ENCODE measurements around the gene HHIPL1. TPM values are rescaled to one million over a fixed set of nuclear protein-coding genes. Genes with fewer than 3 reads are reported as not detected.

The HHIPL1 gene
- total and polyA plus RNA-seq, 8 donors, result 2.2 to 3.1 (median 2.6) TPM

DNA sequence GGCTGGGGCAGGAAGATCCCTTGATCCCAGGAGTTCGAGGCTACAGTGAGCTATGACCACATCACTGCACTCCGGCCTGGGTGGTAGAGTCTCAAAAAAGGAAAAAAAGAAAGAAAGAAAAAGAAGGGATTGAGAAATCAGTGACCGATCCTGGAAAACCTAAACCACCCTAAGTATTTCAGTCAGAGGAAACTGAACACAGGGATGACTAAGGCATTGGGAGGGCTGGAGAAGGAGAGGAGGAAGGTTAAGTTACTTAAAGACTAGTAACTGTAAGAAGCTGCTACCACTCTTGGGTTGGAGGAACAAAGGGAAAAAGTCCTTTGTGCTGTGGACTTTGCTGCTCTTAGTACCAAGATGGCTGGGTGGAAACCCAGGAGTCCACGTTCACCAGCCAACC, 10.6 kb downstream of the HHIPL1 start:
- Histone ChIP-seq H3K4me3 (no peak overlapping the region), H3K27ac (no peak overlapping the region), H3K27me3 (peaks cover 21 to 41% of the 10 kb centered on the region in 2 donors), H3K9me3 (no peaks in the 10 kb centered on the region), H3K4me1 (no peaks in the 10 kb centered on the region), H3K36me3 (no peaks in the 10 kb centered on the region)
- TF ChIP-seq, protein P1, sequence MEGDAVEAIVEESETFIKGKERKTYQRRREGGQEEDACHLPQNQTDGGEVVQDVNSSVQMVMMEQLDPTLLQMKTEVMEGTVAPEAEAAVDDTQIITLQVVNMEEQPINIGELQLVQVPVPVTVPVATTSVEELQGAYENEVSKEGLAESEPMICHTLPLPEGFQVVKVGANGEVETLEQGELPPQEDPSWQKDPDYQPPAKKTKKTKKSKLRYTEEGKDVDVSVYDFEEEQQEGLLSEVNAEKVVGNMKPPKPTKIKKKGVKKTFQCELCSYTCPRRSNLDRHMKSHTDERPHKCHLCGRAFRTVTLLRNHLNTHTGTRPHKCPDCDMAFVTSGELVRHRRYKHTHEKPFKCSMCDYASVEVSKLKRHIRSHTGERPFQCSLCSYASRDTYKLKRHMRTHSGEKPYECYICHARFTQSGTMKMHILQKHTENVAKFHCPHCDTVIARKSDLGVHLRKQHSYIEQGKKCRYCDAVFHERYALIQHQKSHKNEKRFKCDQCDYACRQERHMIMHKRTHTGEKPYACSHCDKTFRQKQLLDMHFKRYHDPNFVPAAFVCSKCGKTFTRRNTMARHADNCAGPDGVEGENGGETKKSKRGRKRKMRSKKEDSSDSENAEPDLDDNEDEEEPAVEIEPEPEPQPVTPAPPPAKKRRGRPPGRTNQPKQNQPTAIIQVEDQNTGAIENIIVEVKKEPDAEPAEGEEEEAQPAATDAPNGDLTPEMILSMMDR (IDR thresholded peaks at IDR 0.05), result no peak
- intact Hi-C loops (cut with DNase I), result no loop called here
- ATAC-seq (no peak), DNase-seq (peak in 1 of 4 donors; percentile 10)

DNA sequence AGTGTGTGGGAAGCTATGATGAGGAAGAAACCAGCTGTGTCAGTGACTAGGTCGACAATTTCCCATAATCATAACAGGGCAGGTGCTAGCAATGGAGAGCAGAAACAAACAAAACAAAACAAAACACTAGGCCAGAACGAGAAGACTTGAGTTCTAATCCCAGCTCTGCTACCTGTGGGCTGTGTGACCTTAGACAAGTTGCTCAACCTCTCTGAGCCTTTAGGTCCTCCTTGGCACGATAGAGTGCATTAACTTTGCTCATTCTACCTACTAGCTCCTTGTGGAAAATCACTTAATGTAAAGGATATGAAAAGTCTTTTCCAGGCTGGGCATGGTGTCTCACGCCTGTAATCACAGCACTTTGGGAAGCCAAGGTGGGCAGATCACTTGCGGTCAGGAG, 11.2 kb downstream of the HHIPL1 start:
- Histone ChIP-seq H3K9me3 (no peaks in the 10 kb centered on the region), H3K27ac (no peak overlapping the region), H3K36me3 (no peaks in the 10 kb centered on the region), H3K27me3 (peaks cover 22 to 48% of the 10 kb centered on the region in 2 donors), H3K4me1 (no peaks in the 10 kb centered on the region), H3K4me3 (no peak overlapping the region)
- ATAC-seq, result no peak
- no peak for DNase-seq
- TF ChIP-seq, protein P1 (IDR thresholded peaks at IDR 0.05), result no peak
- intact Hi-C loops (cut with DNase I), result no loop called here

DNA sequence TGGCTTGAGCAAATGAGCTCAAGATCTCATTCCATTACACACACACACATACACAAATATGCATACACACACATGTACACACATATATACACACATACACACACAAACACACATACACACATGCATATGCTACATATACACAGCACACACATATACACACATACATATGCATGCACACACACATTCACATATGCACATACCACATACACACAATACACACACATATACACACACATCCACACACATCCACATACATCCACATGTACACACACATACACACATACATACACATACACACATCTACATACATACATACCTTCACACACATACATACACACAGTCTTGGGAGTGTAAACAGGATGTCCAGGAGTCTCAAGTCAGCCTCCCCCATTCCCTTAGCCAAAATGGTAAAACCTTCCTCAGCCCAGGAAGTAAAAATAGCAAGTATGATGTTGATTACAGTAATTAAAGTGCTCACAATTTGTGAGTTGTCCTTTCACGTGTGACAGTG, 12.8 kb downstream of the HHIPL1 start:
- TF ChIP-seq, protein P1 (IDR thresholded peaks at IDR 0.05), result no peak
- H3K27ac ChIP-seq, result no peak overlapping the region
- DNase-seq, result no peak
- H3K36me3 ChIP-seq, result no peaks in the 10 kb centered on the region
- ATAC-seq, result no peak
- intact Hi-C loops (cut with DNase I), result no loop called here
- no peaks in the 10 kb centered on the region for H3K4me1 ChIP-seq
- no peaks in the 10 kb centered on the region for H3K9me3 ChIP-seq
- H3K4me3 ChIP-seq, result no peak overlapping the region
- H3K27me3 ChIP-seq, result peaks cover 22 to 58% of the 10 kb centered on the region in 2 donors

DNA sequence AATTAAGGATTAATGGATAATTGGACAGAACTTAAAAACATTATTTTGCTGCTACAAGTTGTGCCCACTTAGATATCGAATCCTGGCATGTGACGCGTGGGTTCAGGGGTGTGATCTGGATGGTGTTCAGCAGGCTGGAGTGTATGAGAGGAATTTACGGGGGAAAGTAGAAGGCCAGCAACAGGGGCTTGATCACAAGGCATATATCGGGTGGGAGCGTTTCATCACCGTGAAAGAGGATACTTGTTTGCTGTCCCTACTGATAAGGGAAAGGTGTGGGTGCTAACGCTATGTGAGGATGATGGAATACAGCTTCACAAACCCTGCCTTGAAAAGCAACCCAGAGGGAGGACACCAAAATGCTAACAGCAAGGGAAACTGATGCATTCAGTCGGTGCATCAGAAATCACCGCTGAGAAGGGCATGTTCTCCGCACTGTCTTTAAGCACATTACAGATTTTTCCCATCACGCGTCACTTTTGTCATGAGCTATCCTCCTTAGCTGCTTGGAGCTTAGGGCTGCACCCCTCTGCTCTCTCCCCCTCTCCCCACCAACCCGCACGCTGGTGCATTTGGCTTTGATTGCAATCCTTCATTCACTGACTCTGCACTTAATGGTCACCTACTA, 13.4 kb downstream of the HHIPL1 start:
- Histone ChIP-seq H3K27ac (no peak overlapping the region), H3K4me3 (no peak overlapping the region), H3K36me3 (no peaks in the 10 kb centered on the region), H3K4me1 (no peaks in the 10 kb centered on the region), H3K27me3 (peaks cover 22 to 58% of the 10 kb centered on the region in 2 donors), H3K9me3 (no peaks in the 10 kb centered on the region)
- TF ChIP-seq, protein P1 (IDR thresholded peaks at IDR 0.05), result no peak
- intact Hi-C loops (cut with DNase I), result no loop called here
- DNase-seq (peak in 1 of 4 donors; percentile 62), ATAC-seq (no peak)

DNA sequence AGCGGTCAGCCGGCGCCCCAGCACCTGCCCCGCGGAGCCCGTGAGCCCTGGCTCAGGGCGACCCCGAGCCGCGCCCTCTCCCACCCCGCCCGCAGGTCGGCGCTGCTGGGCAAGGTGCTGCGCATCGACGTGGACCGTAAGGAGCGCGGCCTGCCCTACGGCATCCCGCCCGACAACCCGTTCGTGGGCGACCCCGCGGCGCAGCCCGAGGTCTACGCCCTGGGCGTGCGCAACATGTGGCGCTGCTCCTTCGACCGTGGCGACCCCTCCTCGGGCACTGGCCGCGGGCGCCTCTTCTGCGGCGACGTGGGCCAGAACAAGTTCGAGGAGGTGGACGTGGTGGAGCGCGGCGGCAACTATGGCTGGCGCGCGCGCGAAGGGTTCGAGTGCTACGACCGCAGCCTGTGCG, 14.4 kb downstream of the HHIPL1 start:
- peaks cover 22 to 58% of the 10 kb centered on the region in 2 donors for H3K27me3 ChIP-seq
- H3K4me3 ChIP-seq, result no peak overlapping the region
- TF ChIP-seq, protein P1 (IDR thresholded peaks at IDR 0.05), result no peak
- H3K9me3 ChIP-seq, result no peaks in the 10 kb centered on the region
- H3K36me3 ChIP-seq, result no peaks in the 10 kb centered on the region
- DNase-seq (no peak), ATAC-seq (peak; percentile 65)
- H3K27ac ChIP-seq, result no peak overlapping the region
- H3K4me1 ChIP-seq, result no peaks in the 10 kb centered on the region
- intact Hi-C loops (cut with DNase I), result no loop called here

Measured in left lung (tissue), 10 donors.